Psoas muscle (tissue), 8 donors: Measurements from ENCODE around the gene GNMT. TPM values are rescaled to one million over a fixed set of nuclear protein-coding genes. Genes with fewer than 3 reads are reported as not detected.

Experiments
- ATAC-seq, 4 donors: fragments of 200-7000 bp; cut with Tn5 transposase; one replicate each; pipeline ENCODE4 v1.9.1; 2020; ENCODE audit warnings: moderate library complexity in 3 of 4, mild to moderate bottlenecking in 2 of 4
- DNase-seq, 2 donors: peaks; one replicate each; pipeline ENCODE4 v3.0.0-alpha.2; 2020
- H3K27ac ChIP-seq: fragments of 200-600 bp; one replicate; pipeline ENCODE4 v1.8.0; 2022
- H3K27me3 ChIP-seq, 3 donors: fragments of 200-600 bp in 1 of 3; one replicate each; pipeline versions ENCODE4 v1.6.1 to v1.8.0; 2013 to 2022; ENCODE audit warnings: low read length in 2 of 3, mild to moderate bottlenecking in 2 of 3, moderate library complexity in 1 of 3; ENCODE audit not compliant: insufficient read depth in 3 of 3
- H3K36me3 ChIP-seq, 2 donors: fragments of 200-600 bp in 1 of 2; one replicate each; pipeline versions ENCODE4 v1.6.1 to v1.8.0; 2013 to 2022; ENCODE audit warnings: low read depth in 1 of 2, mild to moderate bottlenecking in 1 of 2, moderate library complexity in 1 of 2; ENCODE audit not compliant: insufficient read depth in 1 of 2
- H3K4me1 ChIP-seq: fragments of 200-600 bp; one replicate; pipeline ENCODE4 v1.8.0; 2022
- H3K4me3 ChIP-seq: fragments of 200-600 bp; one replicate; pipeline ENCODE4 v1.8.0; 2022; ENCODE audit warnings: mild to moderate bottlenecking
- H3K9me3 ChIP-seq: fragments of 200-600 bp; one replicate; pipeline ENCODE4 v1.8.0; 2022
- CTCF ChIP-seq: fragments of 200-600 bp; IDR thresholded peaks from one replicate; pipeline ENCODE4 v1.8.0; 2022; ENCODE audit warnings: antibody characterized with exemption
- WGBS, 3 donors: extraction: QIAGEN DNeasy Blood & Tissue Kit; methylation state at CpG; one replicate each; pipeline versions ENCODE4 v1.1.6 to v1.1.7; 2013; 5-methylcytosine and 5-hydroxymethylcytosine counted together
- intact Hi-C, 2 donors: fragments of 100-400 bp; cut with DNase I; formaldehyde crosslinking; loops; one replicate each; pipeline versions ENCODE4 v1.11.0 to v1.14.2; 2022
- polyA plus RNA-seq, 3 donors: library from polyadenylated mRNA; stranded (reverse); fragments of 200-250 nt; gene quantifications; one replicate each; pipeline ENCODE4 v1.2.3, GENCODE V29; 2013
- total RNA-seq, 4 donors: library from RNA; stranded (reverse); fragmentation: NEBNext Ultra II Directional in 2 of 4; extraction: Animal tissue kit (Norgen Biotek cat#: 25700) in 2 of 4; gene quantifications; one replicate each; pipeline versions ENCODE4 v1.2.1 to v1.2.4, GENCODE V29; 2021 to 2023
- donor health status: healthy with polysubstance abuse.
- donor health status: DM: no; HTN: no; CAD: no; lungs with moderate emphysema.
- donor health status: Bipolar disorder and iron deficiency.
- donor health status: healthy.
- donor health status: DM: yes; HTN: yes; CAD: no.
- donor health status: DM: no; HTN: no; CAD: no.
- donor health status: DM: no; HTN: no; CAD: no.
- donor health status: DM: yes; HTN: yes; CAD: no.

The GNMT gene
- total and polyA plus RNA-seq, 7 donors, result 0.09 to 0.74 (median 0.27) TPM; not detected in 1

GRCh38 chr6:42916288-42916687 is 44.3 kb upstream of the GNMT start:
- Histone ChIP-seq H3K27me3 (peaks cover 0 to 27% (median 0%) of the 10 kb centered on the region in 3 donors), H3K27ac (no peak overlapping the region), H3K9me3 (no peaks in the 10 kb centered on the region), H3K4me3 (no peak overlapping the region), H3K4me1 (peaks cover 4% of the 10 kb centered on the region), H3K36me3 (no peaks in the 10 kb centered on the region)
- DNase-seq, result no peak
- intact Hi-C loops, result no loop called here
- no peak for ATAC-seq
- TF ChIP-seq CTCF, result no peak
- 87 to 95% (median 88%) methylated on average over 1 of the region's 1 CpG for WGBS, 3 donors

GRCh38 chr6:42921801-42922200 is 38.8 kb upstream of the GNMT start:
- Histone ChIP-seq H3K4me3 (no peak overlapping the region), H3K9me3 (no peaks in the 10 kb centered on the region), H3K4me1 (no peaks in the 10 kb centered on the region), H3K27me3 (no peaks in the 10 kb centered on the region), H3K27ac (no peak overlapping the region), H3K36me3 (no peaks in the 10 kb centered on the region)
- ATAC-seq (no peak), DNase-seq (no peak)
- intact Hi-C loops, result no loop called here
- 68 to 77% (median 74%) methylated on average over 6 of the region's 6 CpGs for WGBS, 3 donors
- TF ChIP-seq CTCF, result no peak

GRCh38 chr6:42923666-42924065 is 36.9 kb upstream of the GNMT start:
- intact Hi-C loops, result no loop called here
- H3K27me3 ChIP-seq, result no peaks in the 10 kb centered on the region
- TF ChIP-seq CTCF, result no peak
- H3K4me1 ChIP-seq, result peaks cover 2% of the 10 kb centered on the region
- DNase-seq, result no peak
- 74 to 87% (median 75%) methylated on average over 2 of the region's 2 CpGs for WGBS, 3 donors
- no peaks in the 10 kb centered on the region for H3K9me3 ChIP-seq
- no peaks in the 10 kb centered on the region for H3K36me3 ChIP-seq
- ATAC-seq, result no peak
- H3K27ac ChIP-seq, result no peak overlapping the region
- no peak overlapping the region for H3K4me3 ChIP-seq

- 41 to 51% (median 44%) methylated on average over 23 of the region's 23 CpGs for WGBS, 3 donors
- ATAC-seq (no peak), DNase-seq (no peak)
- H3K9me3 ChIP-seq, result no peaks in the 10 kb centered on the region
- H3K4me1 ChIP-seq, result peaks cover 8% of the 10 kb centered on the region
- no peaks in the 10 kb centered on the region for H3K36me3 ChIP-seq
- H3K27ac ChIP-seq, result no peak overlapping the region
- intact Hi-C loops, result no loop called here
- no peak for TF ChIP-seq CTCF
- H3K27me3 ChIP-seq, result no peaks in the 10 kb centered on the region
- no peak overlapping the region for H3K4me3 ChIP-seq
Measured at GRCh38 chr6:42925248-42925857, 35.2 kb upstream of the GNMT start.
